T-helper 22 cell (primary cell): Measurements from ENCODE around the gene EVI5L.

Source experiments
- DNase-seq: peaks from one replicate; pipeline ENCODE4 v3.0.0-alpha.2; 2020; ENCODE audit warnings: low read depth

EVI5L gene

DNA sequence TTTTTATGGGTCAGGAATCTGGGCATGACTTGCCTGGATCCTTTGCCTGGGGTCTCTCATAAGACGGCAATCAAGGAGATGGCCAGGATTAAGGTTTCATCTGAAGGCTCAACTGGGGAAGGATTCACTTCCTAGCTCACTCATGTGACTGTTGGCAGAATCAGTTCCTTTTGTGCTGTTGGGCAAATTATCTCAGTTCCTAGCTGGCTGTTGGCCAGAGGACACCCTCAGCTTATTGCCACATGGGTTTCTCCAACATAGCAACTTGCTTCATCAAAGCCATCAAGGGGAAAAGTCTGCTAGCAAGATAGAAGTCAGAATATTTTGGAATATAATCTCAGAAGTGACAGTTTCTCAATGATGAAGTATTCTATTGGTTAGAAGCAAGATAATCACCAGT lies 12.2 kb upstream of the EVI5L start:
- no peak for DNase-seq

DNA sequence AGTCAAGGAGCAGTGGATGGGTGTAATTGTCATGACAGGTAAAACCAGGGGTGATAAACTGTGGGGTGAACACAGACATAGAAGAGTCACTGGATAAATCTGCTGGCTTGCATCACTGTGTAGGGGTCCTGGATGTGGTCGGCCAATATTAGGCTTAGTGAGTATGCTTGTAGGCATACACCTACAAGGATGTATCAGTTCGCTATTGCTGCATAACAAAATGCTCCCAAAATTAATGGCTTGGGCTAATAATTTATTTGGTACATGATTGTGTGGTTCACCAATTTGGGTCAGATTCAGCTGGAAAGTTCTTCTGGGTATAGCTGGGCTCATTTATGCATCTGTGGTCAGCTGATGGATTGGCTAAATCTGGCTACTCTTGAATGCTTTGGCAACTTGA lies 11.2 kb upstream of the EVI5L start:
- DNase-seq = no peak

DNA sequence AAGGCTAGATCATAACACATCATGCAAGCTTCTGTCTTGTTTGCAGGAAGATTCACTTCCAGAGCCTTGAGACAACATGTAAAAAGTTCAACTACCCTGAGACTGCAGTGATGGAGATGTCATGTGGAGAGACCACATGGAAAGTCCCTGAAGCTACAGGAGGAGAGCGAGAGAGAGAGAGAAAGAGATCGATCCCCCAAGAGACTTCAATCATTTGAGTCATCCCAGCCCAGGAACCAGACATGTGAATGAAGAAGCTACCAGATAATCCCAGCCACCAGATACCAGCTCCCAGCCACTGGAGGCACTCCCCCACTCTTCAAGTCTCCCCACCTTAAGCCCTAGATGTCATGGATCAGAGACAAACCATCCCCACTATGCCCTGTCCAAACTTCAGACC lies 10.7 kb upstream of the EVI5L start:
- DNase-seq = no peak

DNA sequence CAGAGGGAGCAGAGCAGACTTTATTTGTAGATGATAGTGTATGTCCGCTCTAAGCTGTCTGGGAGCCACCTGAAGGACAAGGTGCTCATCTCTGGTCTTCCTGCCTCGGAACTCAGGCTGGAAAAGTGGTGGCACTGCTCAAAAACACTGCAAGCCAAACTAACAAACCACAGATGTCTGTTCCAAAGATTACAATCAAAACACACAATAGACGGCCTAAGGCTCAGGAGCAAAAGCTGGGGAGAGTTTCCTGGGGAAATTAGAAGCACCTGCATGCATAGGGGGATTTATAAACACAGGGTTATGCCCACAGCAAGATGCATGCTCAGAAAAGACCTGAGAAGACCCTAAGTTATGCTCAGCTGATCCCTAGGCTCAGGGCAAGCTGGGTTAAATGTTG lies 9.4 kb upstream of the EVI5L start:
- no peak for DNase-seq

DNA sequence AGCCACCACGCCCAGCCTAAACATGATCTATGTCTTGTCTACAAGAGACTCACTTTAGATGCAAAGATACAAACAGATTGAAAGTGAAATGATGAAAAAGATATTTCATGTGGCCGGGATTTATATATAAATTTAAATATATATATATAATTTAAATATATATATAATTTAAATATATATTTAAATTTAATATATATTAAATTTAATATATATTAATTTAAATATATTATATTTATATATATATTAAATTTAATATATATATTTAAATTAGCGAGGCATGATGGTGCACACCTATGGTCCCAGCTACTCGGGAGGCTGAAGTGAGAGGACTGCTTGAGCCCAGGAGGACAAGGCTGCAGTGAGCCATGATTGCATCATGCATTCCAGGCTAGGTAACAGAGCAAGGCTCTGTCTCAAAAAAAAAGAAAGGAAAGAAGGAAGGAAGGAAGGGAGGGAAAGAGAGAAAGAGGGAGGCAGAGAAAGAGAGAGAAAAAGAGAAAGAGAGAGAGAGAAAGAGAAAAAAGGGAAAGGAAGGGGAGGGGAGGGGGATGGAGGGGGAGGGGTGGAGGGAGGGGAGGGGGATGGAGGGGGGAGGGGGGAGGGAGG lies 7.0 kb upstream of the EVI5L start:
- no peak for DNase-seq

DNA sequence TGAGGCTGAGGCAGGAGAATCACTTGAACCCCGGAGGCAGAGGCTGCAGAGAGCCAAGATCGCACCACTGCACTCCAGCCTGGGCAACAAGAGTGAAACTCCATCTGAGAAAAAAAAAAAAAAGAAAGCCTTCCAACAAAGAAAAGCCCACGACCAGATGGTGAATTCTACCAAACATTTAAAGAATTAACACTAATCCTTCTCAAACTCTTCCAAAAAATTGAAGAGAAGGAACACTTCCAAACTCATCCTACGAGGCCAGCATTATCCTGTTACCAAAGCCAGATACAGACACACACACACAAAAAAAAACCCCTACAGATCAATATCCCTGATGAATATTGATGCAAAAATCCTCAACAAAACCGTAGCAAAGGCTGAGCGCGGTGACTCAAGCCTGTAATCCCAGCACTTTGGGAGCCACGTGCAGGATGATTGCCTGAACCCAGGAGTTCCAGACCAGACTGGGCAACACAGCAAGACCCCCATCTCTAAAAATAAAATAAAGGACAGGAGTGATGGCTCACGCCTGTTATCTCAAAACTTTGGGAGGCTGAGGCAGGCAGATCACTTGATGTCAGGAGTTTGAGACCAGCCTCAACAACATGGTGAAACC lies 6.2 kb upstream of the EVI5L start:
- DNase-seq = no peak

DNA sequence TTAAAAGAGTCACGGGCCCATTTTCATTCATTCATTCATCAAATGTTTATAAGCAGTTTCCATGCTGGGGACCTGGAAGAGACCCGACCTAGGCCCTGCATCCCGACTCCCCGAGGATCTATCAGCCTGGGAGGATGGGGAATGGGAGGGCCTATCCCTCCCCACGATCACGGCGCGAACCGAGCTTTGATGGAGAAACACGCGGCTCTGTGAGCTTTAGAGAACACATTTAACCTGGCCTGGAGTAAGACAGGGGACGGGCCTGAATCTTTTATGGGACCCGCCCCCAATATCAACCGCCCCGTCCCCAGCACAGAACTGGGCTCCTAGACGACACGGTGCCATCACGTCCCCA lies 875 bp upstream of the EVI5L start:
- DNase-seq = no peak

DNA sequence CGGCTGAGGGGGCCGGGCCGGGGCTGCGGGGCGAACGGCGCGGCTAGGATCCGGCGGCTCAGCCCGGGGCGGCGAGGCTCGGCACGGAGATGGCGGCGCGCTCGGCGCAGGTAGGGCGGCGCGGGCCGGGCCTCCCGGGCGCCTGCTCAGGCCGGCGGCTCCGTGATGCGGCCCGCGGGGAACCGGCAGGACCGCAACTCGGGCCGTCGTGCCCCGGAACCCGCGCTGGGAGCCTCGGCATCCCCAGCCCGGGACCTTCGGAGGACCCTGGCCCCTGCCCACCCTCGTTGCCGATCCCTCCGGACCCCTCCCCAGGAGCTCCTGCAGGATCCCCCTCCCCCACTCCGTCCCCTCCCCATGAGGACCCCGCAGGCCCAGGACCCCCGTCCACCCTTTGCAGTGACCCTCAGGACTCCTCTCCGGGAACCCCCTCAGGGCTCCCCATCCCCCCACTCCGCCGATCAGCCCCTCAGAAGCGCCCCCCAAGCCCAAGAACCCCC lies 304 bp downstream of the EVI5L start:
- no peak for DNase-seq

DNA sequence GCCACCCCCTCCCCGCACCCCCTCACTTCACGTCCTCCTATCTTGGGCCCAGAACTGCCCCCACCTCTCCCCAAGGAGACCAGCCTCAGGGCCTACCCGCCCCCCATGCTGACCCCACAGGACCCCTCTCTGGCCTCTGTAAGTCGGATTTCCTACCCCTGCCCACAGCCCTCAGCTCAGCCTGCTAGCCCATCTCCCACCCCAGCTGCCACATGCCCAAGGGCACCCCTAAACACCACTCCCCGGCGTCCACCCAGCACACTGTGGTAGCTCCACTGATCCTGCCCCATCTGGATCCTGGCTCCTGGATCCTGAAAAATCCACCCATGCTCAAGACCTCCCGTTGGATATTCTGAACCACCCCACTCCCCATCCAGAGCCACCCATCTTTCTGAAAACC lies 805 bp downstream of the EVI5L start:
- no peak for DNase-seq

DNA sequence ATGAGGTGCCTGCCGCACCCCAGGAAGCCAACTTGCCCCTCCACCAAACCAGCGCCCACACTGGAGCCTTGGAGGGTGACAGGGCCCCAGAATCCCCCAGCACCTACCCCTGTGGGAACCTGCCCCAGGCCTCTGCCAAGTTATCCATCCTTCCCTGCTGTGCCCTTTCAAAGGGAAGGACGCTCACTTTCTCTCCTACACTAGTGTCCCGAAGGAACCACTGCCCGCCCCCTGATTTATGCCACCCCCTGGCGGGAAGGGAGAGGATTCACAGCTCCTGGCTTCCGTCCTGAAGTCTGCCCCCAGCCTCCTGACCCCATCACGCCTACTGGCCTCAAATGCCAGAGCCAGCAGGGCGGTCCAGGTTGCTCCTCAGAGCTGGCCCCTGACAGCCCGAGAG lies 1.4 kb downstream of the EVI5L start:
- DNase-seq = no peak

DNA sequence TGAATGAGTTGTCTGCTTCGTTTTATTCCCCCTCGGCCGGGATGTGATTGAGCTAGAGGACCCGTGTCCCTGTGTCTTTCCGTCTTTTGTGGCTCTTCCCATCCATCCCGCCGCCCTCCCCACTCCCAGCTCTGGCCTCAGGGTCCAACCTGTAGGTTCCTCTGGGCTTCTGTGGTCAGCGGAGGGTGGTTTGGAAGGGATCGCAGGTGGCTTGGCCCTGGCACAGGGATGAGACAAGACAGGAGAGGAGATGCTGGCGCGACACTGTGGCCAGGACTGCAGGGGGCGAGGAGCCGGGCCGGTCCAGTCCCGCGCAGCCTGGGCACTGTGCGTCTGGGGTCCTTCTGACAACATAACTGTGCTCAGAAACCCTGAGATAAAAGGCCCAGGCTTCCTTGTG lies 2.0 kb downstream of the EVI5L start:
- DNase-seq = no peak

DNA sequence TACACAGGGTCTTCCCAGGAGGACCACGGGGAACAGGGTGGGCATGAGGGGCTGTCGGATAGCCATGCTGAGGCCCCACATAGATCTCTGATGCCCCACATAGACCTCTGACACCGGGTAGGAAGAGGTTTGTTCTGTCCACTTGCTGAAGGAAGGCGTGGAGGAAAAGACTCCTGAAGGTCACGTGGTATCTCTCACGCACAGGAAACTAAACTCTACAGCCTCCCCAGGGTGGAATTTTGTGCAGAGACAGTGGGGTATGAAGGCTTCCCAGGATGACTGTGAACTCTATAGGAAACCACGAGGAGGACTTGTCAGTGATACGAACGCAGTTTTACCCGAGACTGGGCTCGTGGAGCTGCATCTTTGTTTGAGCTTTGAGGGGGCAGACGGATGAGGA lies 2.8 kb downstream of the EVI5L start:
- DNase-seq = no peak

DNA sequence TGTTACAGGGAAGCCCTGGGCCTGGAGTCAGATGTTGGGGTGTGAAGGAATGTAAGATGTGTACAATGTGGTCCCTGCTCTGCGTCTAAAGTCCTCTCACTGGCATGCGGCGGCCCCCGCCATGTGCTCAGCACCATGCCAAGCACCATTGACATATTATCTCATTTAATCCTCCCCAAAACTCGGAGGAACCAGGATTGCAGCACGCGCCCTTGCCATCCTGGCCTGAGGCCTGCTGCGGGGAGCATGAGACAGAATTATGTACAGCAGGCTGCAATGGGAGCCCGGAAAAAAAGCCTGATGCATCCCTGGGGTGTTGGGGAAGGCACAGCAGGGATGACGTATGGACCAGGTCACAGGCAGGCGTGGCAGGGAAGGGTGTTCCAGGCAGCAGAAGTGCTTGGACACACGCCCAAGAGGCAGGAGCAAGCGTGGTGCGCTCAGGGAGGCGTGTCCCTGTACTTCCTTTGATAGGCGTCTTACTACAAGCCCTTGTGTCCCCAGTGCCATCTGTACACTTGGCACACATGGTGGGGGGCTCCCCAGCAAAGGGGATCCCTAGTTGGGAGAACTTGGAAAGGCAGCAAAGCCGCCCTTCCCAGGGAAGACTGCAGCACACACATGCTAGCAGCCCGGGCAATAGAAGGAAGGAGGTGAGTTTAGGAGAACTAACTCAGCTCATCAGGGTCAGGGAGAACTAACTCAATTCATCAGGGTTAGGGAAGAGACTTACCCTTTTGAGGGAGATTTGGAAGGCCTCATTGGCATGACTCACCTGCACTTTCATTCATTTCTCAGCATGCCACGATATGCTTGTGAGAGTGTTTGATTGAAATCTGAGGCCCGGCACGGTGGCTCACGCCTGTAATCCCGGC lies 3.4 kb downstream of the EVI5L start:
- no peak for DNase-seq

DNA sequence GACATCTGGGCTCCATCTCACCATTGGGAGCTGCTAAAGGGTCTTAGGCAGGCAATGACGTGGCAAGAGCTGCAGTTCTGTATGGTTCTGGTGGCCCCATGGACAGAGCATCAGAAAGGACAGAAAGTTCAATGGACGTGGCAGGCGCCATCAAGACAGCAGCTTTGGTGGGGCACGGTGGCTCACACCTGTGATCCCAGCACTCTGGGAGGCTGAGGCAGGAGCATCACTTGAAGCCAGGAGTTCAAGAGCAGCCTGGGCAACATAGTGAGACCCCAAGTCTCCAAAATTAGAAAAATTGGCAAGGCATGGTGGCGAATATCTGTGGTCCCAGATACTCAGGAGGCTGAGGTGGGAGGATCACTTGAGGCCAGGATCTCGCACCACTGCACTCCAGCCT lies 9.5 kb downstream of the EVI5L start:
- DNase-seq = no peak

DNA sequence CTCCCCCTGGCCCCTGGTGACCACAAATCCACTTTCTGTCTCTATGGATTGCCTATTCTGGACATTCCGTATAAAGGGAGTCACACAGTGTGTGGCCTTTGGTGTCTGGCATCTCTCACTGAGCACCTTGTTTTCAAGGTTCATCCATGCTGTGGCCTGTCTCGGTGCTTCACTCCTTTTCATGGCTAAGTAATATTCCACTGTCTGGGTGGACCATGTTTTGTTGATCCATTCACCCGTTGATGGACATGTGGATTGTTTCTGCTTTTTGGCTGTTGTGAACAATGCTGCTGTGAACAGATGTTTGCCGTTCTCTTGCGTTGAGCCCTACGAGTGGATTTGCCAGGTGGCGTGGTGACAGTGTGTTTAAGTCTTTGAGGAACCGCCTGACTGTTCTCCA lies 10.6 kb downstream of the EVI5L start:
- DNase-seq = no peak

DNA sequence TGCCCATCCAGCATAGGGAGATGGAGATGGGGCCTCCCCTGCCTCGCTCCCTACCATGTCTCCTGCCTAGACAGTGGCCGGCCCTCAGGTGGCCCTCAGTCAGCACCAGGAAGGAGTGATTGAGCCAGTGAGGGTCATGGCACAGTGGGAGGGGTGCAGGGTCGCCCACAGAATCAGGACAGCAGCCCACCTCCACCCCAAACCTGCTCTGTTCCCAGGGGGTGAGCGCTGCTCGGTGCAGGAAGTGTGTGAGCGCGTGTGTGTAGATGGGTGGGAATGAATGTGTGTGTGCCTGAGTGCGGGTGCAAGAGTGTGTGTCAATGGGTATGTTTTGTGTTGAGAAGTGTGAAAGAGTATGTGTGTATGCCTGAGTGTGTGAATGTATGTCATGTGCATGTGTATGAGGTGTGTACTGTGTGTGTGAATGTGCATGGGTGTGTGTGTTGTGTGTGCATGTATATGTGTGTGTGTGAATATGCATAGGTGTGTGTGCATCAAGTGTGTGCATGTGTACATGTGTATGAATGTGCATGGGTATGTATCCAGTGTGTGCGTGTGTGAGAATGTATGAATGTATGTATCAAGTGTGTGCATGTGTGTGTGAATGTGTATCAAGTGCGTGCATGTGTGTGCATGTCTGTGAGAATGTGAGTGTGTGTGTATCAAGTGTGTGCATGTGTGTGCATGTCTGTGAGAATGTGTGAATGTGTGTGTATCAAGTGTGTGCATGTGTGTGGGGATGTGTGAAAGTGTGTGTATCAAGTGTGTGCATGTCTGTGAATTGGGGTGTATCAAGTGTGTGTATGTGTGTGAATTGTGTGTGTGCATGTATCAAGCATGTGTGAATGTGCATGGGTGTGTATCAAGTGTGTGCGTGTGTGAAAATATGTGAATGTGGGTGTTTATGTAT lies 12.0 kb downstream of the EVI5L start:
- no peak for DNase-seq

DNA sequence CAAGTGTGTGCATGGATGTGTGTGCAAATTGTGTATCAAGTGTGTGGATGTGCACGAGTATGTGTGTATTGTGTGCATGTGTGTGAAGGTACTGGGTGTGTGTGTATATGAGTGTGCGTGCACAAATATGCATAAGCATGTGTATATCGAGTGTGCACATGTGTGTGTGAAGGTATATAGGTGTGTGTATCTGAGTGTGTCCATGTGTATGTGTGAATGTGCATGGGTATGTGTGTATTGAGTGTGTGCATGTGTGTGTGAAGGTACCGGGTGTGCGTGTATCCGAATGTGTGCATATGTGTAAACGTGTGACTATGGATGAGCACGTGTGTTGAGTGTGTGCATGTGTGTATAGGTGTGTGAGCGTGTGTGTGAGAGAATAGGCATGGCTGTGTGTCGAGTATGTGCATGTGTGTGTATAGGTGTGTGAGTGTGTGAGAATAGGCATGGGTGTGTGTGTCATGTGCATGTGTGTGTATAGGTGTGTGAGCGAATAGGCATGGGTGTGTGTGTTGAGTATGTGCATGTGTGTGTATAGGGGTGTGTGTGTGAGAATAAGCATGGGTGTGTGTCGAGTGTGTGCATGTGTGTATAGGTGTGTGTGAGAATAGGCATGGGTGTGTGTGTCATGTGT lies 12.8 kb downstream of the EVI5L start:
- no peak for DNase-seq

DNA sequence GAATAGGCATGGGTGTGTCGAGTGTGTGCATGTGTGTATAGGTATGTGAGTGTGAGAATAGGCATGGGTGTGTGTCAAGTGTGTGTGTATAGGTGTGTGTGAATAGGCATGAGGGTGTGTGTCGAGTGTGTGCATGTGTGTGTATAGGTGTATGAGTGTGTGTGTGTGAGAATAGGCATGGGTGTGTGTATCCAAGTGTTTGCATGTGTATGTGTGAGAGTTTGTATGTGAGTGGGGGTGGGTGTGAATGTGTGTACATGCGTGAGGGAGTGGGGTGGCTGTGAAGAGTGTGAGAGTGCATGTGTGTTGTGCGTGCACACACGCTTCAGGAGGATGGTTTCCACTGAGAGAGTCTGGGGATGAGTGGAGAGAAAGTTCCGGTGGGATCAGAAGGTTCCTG lies 13.5 kb downstream of the EVI5L start:
- no peak for DNase-seq

DNA sequence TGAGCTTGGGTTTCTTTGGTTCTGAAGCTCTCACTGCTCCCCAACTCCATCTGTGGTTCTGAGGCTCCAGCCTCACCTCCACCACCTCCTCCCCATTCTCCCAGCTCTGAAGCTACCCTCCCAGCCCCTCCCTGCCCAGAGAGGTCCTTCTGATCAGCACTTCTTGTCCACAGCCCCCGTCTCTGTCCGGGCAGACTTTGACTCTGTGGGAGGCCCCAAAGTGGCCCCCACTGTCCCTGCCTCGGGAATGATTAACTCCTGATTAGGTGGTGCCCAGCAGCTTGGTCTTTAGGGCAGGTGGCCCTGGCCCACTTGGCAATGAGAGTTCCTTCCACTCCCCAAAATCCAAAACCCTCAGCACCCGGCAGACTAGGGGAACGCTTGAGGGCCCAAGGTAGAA lies 14.4 kb downstream of the EVI5L start:
- DNase-seq = no peak

DNA sequence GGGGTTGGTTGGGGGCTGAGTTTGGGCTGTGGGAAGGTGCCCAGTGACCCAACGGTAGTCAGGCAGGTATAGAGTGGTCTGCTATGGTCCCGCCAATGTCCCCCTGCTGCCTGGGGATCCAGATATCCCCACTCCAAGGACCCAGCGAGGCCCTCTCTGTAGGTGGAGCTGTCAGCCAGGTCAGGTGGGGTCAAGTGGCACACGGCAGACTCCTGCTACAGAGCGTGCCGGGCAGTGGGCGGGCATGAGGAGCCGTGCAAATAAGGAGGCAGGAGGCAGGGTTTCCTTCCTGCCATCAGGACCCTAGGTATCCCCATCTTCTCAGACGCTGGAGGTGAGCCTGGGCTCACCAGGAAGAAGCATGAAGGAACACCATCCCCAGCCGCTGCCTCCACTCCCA lies 14.9 kb downstream of the EVI5L start:
- DNase-seq = no peak

DNA sequence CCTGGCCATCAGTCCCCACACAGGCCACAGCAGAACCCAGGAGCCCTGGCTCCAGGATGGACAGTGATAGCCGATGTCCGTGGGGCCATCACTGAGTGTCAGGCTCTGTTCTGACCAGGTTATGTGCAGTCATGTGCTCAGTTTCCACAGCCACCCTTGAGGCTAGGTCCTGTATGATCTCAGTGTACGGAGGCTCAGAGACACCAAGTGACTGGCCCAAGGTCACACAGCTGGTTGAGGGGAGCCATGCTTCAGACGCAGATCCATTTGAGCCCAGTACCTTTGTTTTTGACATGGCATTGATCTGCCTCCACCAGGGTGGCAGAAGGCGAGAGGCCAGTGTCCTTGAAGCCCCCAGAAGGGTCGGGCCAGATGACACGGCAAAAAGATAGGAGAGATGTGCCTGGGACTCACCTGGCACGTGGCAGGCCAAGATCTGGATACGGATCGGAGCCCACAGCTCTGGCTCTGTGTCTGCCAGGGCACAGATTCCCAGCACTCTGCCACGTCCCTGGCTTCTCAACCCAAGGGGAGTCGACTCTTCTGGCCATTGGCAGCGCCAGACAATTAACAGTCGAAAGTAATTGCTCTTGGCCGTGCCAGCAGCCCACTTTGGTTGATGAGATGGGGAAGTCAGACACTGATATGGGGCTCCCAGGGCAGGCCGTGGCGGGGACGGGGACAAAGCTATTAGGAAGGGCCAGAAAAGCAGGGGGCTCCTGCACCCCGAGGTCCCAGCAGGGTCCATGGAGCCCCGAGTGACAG lies 15.6 kb downstream of the EVI5L start:
- no peak for DNase-seq
